K562 (cell line): ENCODE measurements around the gene DRAXIN. TPM values are rescaled to one million over a fixed set of nuclear protein-coding genes. Genes with fewer than 3 reads are reported as not detected.

Source experiments
- BRCA1 ChIP-seq, 2 experiments: fragments of 450-650 bp in 1 of 2; sonication (generic) in 1 of 2; formaldehyde crosslinking in 1 of 2; IDR thresholded peaks; 2 replicates each; pipeline versions ENCODE4 v1.5.0 to v1.6.1; 2017 to 2020; ENCODE audit warnings: mild to moderate bottlenecking in 1 of 2, missing genetic modification reagents in 1 of 2
- CBX5 ChIP-seq: IDR thresholded peaks from 2 replicates; pipeline ENCODE4 v1.6.1; 2014; ENCODE audit warnings: low read depth, borderline replicate concordance
- FOXJ2 ChIP-seq: fragments of 200-800 bp; sonication (Bioruptor generic); IDR thresholded peaks from 2 replicates; pipeline ENCODE4 v1.6.1; 2016; ENCODE audit warnings: missing genetic modification characterization, missing compliant biosample characterization
- HIVEP1 ChIP-seq: fragments of 250-450 bp; sonication (Bioruptor Pico); IDR thresholded peaks from 2 replicates; pipeline ENCODE4 v1.4.0; 2020; ENCODE audit warnings: mild to moderate bottlenecking
- IRF2 ChIP-seq: sonication (generic); formaldehyde crosslinking; IDR thresholded peaks from 2 replicates; pipeline ENCODE4 v1.8.1; 2022; ENCODE audit warnings: mild to moderate bottlenecking, missing genetic modification reagents
- MCM2 ChIP-seq: fragments of 450-650 bp; IDR thresholded peaks from 2 replicates; pipeline ENCODE4 v1.6.1; 2017; ENCODE audit warnings: low read depth, mild to moderate bottlenecking
- RUNX1 ChIP-seq: sonication (generic); IDR thresholded peaks from 2 replicates; pipeline ENCODE4 v1.6.1; 2016; ENCODE audit warnings: antibody characterized with exemption, low read depth
- TARDBP ChIP-seq: fragments of 450-650 bp; IDR thresholded peaks from 2 replicates; pipeline ENCODE4 v1.6.1; 2016
- ZNF121 ChIP-seq: sonication (generic); formaldehyde crosslinking; conservative IDR thresholded peaks from 2 replicates; pipeline ENCODE4 v1.8.0; 2022; ENCODE audit warnings: missing genetic modification reagents
- ZNF316 ChIP-seq: fragments of 450-650 bp; IDR thresholded peaks from 2 replicates; pipeline ENCODE4 v1.6.1; 2016
- polyA plus RNA-seq, 8 experiments: library from polyadenylated mRNA; depleted of rRNA in 4 of 8; stranded (reverse) in 5 of 8; unstranded in 3 of 8; fragments of >200 nt; fragmentation: Nextera tagmentation in 2 of 8; fragmentation: Illumina TruSeq in 1 of 8; extraction: Ambion mirVana in 2 of 8; extraction: Trizol in 1 of 8; gene quantifications; 2 replicates each; pipeline versions ENCODE4 v1.2.1 to v1.2.3, GENCODE V29; 2011 to 2014; ENCODE audit warnings: inconsistent platforms in 1 of 8, missing spikeins in 1 of 8
- total RNA-seq, 7 experiments: library from RNA; depleted of rRNA in 6 of 7; stranded (reverse); fragments of >200 nt in 6 of 7; fragmentation: Illumina TruSeq in 2 of 7; extraction: Trizol in 2 of 7; gene quantifications; 2 replicates each; pipeline versions ENCODE4 v1.2.1 to v1.2.3, GENCODE V29; 2011 to 2021; ENCODE audit warnings: low replicate concordance in 1 of 7
- TF ChIP-seq, protein P1 (sequence below): fragments of 450-650 bp; formaldehyde crosslinking; IDR thresholded peaks from 2 replicates; pipeline ENCODE4 v1.4.0; 2022; ENCODE audit warnings: mild to moderate bottlenecking, moderate library complexity
- TF ChIP-seq, protein P2 (sequence below): fragments of 450-650 bp; IDR thresholded peaks from 2 replicates; pipeline ENCODE4 v1.7.1; 2018; ENCODE audit warnings: mild to moderate bottlenecking, low read depth; ENCODE audit not compliant: partially characterized antibody
- TF ChIP-seq, protein P3 (sequence below): sonication (generic); formaldehyde crosslinking; IDR thresholded peaks from 2 replicates; pipeline ENCODE4 v1.9.0; 2022; ENCODE audit warnings: mild to moderate bottlenecking, missing genetic modification reagents
- TF ChIP-seq, protein P4 (sequence below): fragments of 450-650 bp; IDR thresholded peaks from 2 replicates; pipeline ENCODE4 v1.6.1; 2018; ENCODE audit not compliant: partially characterized antibody
- TF ChIP-seq, protein P5 (sequence below): sonication (generic); formaldehyde crosslinking; IDR thresholded peaks from 2 replicates; pipeline ENCODE4 v1.8.1; 2022; ENCODE audit warnings: missing genetic modification reagents
- TF ChIP-seq, protein P6 (sequence below): sonication (generic); formaldehyde crosslinking; IDR thresholded peaks from 2 replicates; pipeline ENCODE4 v1.8.0; 2023; ENCODE audit warnings: mild to moderate bottlenecking, missing genetic modification reagents

Gene DRAXIN
- total and polyA plus RNA-seq, 9 of the 15 experiments (the other 6 are each of a cell fraction or from before 2014, with no cell fraction given) = 0.01 to 0.04 (median 0.01) TPM; not detected in 6

DNA sequence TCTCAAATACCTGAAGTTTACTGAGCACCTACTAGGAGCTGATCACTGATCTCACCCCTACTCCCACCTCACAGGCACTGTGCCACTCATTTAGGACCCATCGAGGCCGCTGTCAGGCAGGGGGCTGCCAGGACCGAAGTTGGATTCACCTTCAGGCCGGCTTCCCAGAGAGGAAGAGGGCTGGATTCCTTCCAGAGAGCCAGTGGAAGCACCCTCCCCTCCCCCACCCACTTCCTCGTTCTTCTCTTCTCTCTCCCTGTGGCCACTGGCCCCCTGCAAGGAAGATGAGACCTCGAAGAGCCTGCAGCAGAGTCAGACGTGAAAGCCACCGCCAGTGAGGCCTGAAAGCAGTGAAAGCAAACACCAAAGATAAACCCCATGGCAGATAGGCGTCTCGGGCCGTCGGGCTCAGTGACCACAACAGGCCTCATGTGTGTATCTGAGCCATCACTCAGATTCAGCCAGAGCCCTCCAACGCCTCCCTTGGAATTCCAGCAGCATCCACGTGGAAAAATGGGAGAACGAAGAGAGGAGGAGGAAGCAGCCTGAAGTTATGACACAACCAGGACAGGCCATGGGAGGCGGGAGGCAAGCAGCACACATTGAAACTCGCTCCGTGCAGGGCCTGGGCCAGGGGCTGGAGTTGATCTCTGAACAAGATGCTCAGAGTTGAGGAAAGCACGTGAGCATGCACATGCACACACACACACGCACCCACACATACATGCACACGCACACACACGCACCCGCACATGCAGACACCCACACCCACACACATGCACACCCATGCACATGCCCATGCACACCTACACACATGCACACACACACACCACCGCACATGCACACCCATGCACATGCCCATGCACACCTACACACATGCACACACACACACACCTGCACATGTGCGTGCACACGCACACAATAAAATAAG is 38.3 kb downstream of the DRAXIN start (continued):
- TF ChIP-seq ZNF121 (CRISPR knock-in tag) = no peak
- TF ChIP-seq, protein P1, sequence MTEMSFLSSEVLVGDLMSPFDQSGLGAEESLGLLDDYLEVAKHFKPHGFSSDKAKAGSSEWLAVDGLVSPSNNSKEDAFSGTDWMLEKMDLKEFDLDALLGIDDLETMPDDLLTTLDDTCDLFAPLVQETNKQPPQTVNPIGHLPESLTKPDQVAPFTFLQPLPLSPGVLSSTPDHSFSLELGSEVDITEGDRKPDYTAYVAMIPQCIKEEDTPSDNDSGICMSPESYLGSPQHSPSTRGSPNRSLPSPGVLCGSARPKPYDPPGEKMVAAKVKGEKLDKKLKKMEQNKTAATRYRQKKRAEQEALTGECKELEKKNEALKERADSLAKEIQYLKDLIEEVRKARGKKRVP = no peak
- TF ChIP-seq, protein P2, sequence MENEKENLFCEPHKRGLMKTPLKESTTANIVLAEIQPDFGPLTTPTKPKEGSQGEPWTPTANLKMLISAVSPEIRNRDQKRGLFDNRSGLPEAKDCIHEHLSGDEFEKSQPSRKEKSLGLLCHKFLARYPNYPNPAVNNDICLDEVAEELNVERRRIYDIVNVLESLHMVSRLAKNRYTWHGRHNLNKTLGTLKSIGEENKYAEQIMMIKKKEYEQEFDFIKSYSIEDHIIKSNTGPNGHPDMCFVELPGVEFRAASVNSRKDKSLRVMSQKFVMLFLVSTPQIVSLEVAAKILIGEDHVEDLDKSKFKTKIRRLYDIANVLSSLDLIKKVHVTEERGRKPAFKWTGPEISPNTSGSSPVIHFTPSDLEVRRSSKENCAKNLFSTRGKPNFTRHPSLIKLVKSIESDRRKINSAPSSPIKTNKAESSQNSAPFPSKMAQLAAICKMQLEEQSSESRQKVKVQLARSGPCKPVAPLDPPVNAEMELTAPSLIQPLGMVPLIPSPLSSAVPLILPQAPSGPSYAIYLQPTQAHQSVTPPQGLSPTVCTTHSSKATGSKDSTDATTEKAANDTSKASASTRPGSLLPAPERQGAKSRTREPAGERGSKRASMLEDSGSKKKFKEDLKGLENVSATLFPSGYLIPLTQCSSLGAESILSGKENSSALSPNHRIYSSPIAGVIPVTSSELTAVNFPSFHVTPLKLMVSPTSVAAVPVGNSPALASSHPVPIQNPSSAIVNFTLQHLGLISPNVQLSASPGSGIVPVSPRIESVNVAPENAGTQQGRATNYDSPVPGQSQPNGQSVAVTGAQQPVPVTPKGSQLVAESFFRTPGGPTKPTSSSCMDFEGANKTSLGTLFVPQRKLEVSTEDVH = no peak
- TF ChIP-seq IRF2 (CRISPR knock-in tag) = no peak
- no peak for TF ChIP-seq ZNF316
- TF ChIP-seq, protein P3, sequence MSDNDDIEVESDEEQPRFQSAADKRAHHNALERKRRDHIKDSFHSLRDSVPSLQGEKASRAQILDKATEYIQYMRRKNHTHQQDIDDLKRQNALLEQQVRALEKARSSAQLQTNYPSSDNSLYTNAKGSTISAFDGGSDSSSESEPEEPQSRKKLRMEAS (CRISPR knock-in tag) = peak; percentile 67
- TF ChIP-seq HIVEP1 (CRISPR knock-in tag) = no peak
- TF ChIP-seq RUNX1 = no peak
- no peak for TF ChIP-seq BRCA1 (IDR thresholded peaks at IDR 0.05)
- TF ChIP-seq BRCA1 (CRISPR knock-in tag; IDR thresholded peaks at IDR 0.05) = no peak
- TF ChIP-seq, protein P4, sequence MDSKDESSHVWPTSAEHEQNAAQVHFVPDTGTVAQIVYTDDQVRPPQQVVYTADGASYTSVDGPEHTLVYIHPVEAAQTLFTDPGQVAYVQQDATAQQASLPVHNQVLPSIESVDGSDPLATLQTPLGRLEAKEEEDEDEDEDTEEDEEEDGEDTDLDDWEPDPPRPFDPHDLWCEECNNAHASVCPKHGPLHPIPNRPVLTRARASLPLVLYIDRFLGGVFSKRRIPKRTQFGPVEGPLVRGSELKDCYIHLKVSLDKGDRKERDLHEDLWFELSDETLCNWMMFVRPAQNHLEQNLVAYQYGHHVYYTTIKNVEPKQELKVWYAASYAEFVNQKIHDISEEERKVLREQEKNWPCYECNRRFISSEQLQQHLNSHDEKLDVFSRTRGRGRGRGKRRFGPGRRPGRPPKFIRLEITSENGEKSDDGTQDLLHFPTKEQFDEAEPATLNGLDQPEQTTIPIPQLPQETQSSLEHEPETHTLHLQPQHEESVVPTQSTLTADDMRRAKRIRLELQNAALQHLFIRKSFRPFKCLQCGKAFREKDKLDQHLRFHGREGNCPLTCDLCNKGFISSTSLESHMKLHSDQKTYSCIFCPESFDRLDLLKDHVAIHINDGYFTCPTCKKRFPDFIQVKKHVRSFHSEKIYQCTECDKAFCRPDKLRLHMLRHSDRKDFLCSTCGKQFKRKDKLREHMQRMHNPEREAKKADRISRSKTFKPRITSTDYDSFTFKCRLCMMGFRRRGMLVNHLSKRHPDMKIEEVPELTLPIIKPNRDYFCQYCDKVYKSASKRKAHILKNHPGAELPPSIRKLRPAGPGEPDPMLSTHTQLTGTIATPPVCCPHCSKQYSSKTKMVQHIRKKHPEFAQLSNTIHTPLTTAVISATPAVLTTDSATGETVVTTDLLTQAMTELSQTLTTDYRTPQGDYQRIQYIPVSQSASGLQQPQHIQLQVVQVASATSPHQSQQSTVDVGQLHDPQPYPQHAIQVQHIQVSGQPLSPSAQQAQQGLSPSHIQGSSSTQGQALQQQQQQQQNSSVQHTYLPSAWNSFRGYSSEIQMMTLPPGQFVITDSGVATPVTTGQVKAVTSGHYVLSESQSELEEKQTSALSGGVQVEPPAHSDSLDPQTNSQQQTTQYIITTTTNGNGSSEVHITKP = no peak
- TF ChIP-seq, protein P5, sequence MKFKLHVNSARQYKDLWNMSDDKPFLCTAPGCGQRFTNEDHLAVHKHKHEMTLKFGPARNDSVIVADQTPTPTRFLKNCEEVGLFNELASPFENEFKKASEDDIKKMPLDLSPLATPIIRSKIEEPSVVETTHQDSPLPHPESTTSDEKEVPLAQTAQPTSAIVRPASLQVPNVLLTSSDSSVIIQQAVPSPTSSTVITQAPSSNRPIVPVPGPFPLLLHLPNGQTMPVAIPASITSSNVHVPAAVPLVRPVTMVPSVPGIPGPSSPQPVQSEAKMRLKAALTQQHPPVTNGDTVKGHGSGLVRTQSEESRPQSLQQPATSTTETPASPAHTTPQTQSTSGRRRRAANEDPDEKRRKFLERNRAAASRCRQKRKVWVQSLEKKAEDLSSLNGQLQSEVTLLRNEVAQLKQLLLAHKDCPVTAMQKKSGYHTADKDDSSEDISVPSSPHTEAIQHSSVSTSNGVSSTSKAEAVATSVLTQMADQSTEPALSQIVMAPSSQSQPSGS (CRISPR knock-in tag) = no peak
- TF ChIP-seq, protein P6, sequence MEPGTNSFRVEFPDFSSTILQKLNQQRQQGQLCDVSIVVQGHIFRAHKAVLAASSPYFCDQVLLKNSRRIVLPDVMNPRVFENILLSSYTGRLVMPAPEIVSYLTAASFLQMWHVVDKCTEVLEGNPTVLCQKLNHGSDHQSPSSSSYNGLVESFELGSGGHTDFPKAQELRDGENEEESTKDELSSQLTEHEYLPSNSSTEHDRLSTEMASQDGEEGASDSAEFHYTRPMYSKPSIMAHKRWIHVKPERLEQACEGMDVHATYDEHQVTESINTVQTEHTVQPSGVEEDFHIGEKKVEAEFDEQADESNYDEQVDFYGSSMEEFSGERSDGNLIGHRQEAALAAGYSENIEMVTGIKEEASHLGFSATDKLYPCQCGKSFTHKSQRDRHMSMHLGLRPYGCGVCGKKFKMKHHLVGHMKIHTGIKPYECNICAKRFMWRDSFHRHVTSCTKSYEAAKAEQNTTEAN (CRISPR knock-in tag) = no peak
- no peak for TF ChIP-seq MCM2
- no peak for TF ChIP-seq CBX5
- TF ChIP-seq TARDBP = no peak
- TF ChIP-seq FOXJ2 (tag) = no peak
